ENCODE data around the gene PROSER3.

The PROSER3 gene

DNA sequence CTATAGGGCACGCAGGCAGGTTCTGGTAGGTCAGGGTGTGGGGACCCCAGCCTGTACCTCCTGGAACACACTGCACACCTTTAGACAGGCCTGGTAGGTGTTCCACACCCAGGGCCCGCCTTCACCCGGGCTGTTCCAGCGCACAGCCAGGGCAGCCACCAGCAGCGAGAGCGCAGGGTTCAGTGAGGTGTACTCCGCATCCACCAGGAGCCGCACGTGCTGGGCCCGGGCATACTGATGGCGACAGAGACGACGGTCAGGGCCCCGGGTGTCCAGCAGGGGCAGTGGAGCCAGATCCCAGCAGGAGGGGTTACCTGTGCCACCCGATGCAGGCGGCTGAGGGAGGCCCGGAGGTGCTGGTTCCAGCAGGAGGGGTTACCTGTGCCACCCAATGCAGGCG lies 48.6 kb downstream of the PROSER3 start:
- Histone ChIP-seq H3K9me3 (ENCODE audit: control insufficient read depth, low read length) (no peaks in the 10 kb centered on the region), H3K36me3 (ENCODE audit: control insufficient read depth, insufficient read depth, low read length) (no peaks in the 10 kb centered on the region), H3K27ac (ENCODE audit: low read depth, low read length, severe bottlenecking) (no peak overlapping the region), H3K4me3 (ENCODE audit: extremely low read depth, insufficient read depth, low read length, poor library complexity, severe bottlenecking) (no peak overlapping the region), H3K4me1 (ENCODE audit: control insufficient read depth, insufficient read depth, low read length, poor library complexity, severe bottlenecking) (no peaks in the 10 kb centered on the region)
- 85 to 89% methylated on average over 18 of the region's 18 CpGs for WGBS, 2 experiments (ENCODE audit: insufficient coverage in 2 of 2)

DNA sequence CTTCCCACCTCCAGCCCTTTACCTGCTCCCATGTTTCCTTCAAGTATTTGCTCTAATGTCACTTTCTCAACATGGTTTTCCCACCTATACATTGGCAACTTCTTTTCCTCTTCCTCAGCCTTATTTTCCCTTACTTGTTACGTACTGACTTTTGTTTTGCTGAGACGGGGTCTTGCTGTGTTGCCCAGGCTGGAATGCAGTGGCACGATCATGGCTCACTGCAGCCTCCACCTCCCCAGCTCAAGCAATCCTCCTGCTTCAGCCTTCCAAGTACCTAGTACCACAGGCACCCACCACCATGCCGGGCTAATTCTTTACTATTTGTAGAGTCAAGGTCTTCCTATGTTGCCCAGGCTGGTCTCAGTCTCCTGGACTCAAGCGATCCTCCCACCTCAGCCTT lies 49.7 kb downstream of the PROSER3 start:
- Histone ChIP-seq H3K4me1 (ENCODE audit: control insufficient read depth, insufficient read depth, low read length, poor library complexity, severe bottlenecking) (no peaks in the 10 kb centered on the region), H3K9me3 (ENCODE audit: control insufficient read depth, low read length) (no peaks in the 10 kb centered on the region), H3K36me3 (ENCODE audit: control insufficient read depth, insufficient read depth, low read length) (no peaks in the 10 kb centered on the region), H3K4me3 (ENCODE audit: extremely low read depth, insufficient read depth, low read length, poor library complexity, severe bottlenecking) (no peak overlapping the region), H3K27ac (ENCODE audit: low read depth, low read length, severe bottlenecking) (no peak overlapping the region)
- 76 to 85% methylated on average over 5 of the region's 5 CpGs for WGBS, 2 experiments (ENCODE audit: insufficient coverage in 2 of 2)

DNA sequence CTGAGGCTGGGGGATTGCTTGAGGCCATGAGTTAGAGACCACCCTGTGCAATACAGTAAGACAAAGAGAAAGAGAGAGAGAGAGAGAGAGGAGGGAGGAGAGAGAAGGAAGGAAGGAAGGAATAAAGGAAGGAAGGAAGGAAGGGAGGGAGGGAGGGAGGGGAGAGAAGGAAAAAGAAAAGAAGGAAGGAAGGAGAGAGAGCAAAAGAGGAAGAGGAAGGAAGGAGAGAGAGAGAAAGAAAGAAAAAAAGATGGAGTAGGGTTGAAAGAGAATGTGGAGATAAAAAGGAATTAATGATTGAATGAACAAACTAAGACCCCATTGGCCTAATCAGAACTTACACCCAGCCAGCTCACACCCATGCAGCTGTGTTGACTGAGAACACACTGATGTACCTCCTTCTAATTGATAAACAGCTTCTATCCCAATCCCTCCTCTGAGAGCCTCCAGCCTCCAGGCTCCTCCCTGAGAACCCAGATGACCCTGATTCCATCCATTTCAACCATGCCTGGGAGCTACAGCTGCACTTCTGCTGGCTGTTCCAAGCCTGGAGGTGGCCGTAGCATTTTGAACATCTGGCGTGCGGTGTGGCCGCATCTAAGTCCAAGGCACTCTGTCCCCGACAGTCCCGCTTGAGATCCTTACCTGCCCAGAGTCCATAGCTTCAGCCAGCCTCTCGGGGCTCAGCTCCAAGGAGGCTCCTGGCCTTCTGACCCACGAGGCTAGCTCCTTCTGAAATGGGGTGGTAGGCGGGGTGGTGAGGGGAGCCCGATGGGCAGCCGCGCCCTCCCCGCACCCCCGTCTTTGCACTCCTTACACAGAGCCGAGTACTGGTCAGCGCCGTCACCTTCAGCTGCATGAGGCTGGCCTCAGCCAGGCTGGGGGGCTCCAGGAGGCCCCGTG lies 53.6 kb downstream of the PROSER3 start:
- H3K27ac ChIP-seq (ENCODE audit: low read depth, low read length, severe bottlenecking): no peak overlapping the region
- 81 to 84% methylated on average over 12 to 18 of the region's 18 CpGs for WGBS, 2 experiments (ENCODE audit: insufficient coverage in 2 of 2)
- H3K4me1 ChIP-seq (ENCODE audit: control insufficient read depth, insufficient read depth, low read length, poor library complexity, severe bottlenecking): no peaks in the 10 kb centered on the region
- no peaks in the 10 kb centered on the region for H3K36me3 ChIP-seq (ENCODE audit: control insufficient read depth, insufficient read depth, low read length)
- no peaks in the 10 kb centered on the region for H3K9me3 ChIP-seq (ENCODE audit: control insufficient read depth, low read length)
- H3K4me3 ChIP-seq (ENCODE audit: extremely low read depth, insufficient read depth, low read length, poor library complexity, severe bottlenecking): no peak overlapping the region

DNA sequence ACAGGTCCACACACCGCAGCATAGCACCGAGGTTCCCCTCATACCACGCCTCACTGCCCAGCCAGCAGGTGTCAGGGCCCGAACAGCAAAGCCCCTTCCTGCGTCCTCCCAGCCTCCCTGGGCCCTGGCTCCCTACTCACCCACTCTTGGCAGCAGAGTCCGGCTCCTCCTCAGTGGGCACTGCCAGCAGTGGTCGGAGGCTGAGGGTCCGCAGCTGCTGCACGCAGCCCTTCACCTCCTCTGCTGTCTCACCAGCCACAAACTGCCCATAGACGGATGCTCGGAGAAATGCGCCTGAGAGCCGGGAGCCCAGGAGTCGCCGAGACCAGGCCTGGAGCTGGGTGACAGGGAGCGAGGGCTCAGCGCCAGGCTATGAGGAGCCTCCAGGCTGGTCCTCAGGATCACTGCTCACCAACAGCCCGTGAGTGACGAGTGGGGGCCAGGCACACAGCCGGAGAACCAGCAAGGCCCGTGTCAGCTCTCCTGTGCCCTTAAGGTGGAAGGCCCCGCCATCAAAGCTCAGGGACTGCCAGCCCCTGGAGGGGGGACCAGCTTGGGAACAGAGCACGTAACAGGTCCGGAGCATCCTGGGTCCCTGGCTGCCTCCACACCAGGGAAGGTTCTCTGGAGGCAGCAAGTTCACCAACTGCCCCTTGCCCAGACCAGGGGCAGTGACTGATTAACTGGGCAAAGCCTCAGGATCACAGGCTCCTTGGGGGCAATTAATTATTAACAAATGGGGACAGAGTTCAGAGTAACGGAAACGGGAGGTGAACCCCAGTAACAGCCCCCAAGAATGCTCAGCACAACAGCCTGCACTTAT lies 54.5 kb downstream of the PROSER3 start, which contains the start of gene PRODH2:
Gene PRODH2, minus strand, starts transcription at position 626 of the 823 bp plus-strand sequence. Its CDS starts 40 bp downstream, at position 586.
- H3K36me3 ChIP-seq (ENCODE audit: control insufficient read depth, insufficient read depth, low read length): no peaks in the 10 kb centered on the region
- H3K4me3 ChIP-seq (ENCODE audit: extremely low read depth, insufficient read depth, low read length, poor library complexity, severe bottlenecking): no peak within 1 kb of the TSS
- H3K9me3 ChIP-seq (ENCODE audit: control insufficient read depth, low read length): no peaks in the 10 kb centered on the region
- H3K4me1 ChIP-seq (ENCODE audit: control insufficient read depth, insufficient read depth, low read length, poor library complexity, severe bottlenecking): no peaks in the 10 kb centered on the region
- no peak within 1 kb of the TSS for H3K27ac ChIP-seq (ENCODE audit: low read depth, low read length, severe bottlenecking)
- WGBS, 2 experiments (ENCODE audit: insufficient coverage in 2 of 2): 87 to 88% methylated on average over 26 of the region's 26 CpGs

DNA sequence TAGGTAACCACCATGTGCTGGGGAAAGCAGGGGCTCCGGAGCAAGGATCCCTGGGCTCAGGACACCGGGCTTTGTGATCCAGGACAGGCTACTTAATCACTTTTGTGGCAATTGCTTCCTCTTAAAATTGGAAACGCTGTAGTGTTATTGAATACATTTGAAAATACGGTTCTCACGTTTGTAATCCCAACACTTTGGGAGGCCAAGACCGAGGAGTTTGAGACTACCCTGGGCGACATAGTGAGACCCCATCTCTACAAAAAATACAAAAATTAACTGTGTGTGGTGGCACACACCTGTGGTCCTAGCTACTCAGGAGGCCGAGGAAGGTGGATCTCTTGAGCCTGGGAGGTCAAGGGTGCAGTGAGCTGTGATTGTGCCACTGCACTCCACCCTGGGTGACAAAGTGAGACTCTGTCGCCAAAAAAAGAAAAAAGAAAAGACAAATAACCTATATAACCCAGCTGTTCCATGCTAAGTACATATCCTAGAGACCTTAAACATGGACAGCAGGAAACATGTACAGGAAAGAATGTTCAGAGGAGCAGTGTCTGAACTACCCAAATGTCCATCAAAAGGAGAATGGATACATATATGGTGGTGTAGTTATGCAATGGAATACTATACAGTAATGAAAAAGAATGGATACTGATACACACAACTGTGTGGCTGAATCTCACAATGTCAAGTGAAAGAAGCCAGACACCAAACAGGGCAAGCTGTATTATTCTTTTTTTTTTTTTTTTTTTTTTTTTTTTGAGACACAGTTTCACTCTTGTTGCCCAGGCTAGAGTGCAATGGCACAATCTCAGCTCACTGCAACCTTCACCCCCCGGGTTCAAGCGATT lies 55.3 kb downstream of the PROSER3 start:
- WGBS, 2 experiments (ENCODE audit: insufficient coverage in 2 of 2): 91 to 96% methylated on average over 6 to 7 of the region's 11 CpGs
- Histone ChIP-seq H3K4me3 (ENCODE audit: extremely low read depth, insufficient read depth, low read length, poor library complexity, severe bottlenecking) (no peak overlapping the region), H3K4me1 (ENCODE audit: control insufficient read depth, insufficient read depth, low read length, poor library complexity, severe bottlenecking) (no peaks in the 10 kb centered on the region), H3K9me3 (ENCODE audit: control insufficient read depth, low read length) (no peaks in the 10 kb centered on the region), H3K27ac (ENCODE audit: low read depth, low read length, severe bottlenecking) (no peak overlapping the region), H3K36me3 (ENCODE audit: control insufficient read depth, insufficient read depth, low read length) (no peaks in the 10 kb centered on the region)

DNA sequence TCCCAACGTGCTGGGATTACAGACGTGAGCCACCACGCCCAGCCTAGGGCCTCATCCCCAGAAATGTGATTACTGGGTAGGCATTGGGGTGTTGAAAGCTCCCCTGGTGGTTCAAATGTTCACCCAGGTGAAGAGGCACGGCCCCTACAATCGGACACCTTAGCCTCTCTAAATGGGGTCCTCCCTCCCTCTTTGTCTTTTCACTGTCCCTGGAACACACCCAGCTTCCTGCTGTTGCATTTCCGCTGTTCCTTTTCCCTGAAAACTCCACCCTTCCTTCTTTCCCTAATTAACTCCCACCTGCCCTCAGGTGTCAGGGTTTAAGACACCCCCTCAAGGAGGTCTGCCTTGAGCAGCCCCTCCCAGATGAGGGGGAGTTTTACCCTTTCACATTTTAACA lies 58.3 kb downstream of the PROSER3 start:
- Histone ChIP-seq H3K4me1 (ENCODE audit: control insufficient read depth, insufficient read depth, low read length, poor library complexity, severe bottlenecking) (no peaks in the 10 kb centered on the region), H3K4me3 (ENCODE audit: extremely low read depth, insufficient read depth, low read length, poor library complexity, severe bottlenecking) (no peak overlapping the region), H3K9me3 (ENCODE audit: control insufficient read depth, low read length) (no peaks in the 10 kb centered on the region), H3K36me3 (ENCODE audit: control insufficient read depth, insufficient read depth, low read length) (no peaks in the 10 kb centered on the region), H3K27ac (ENCODE audit: low read depth, low read length, severe bottlenecking) (no peak overlapping the region)
- 43 to 64% methylated on average over 3 of the region's 6 CpGs for WGBS, 2 experiments (ENCODE audit: insufficient coverage in 2 of 2)

DNA sequence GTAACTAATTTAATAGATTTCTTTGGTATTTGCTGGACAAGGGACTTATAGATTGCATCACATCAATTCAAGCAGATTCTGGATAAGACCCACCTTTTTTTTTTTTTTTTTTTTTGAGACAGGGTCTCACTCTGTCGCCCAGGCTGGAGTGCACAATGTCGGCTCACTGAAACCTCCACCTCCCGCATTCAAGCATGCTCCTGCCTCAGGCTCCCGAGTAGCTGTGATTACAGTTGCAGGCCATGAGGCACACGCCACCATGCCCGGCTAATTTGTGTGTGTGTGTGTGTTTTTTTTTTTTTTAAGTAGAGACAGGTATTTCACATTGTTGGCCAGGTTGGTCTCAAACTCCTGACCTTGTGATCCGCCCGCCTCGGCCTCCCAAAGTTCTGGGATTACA lies 58.9 kb downstream of the PROSER3 start:
- 87 to 93% methylated on average over 3 to 6 of the region's 9 CpGs for WGBS, 2 experiments (ENCODE audit: insufficient coverage in 2 of 2)
- Histone ChIP-seq H3K9me3 (ENCODE audit: control insufficient read depth, low read length) (no peaks in the 10 kb centered on the region), H3K4me1 (ENCODE audit: control insufficient read depth, insufficient read depth, low read length, poor library complexity, severe bottlenecking) (no peaks in the 10 kb centered on the region), H3K4me3 (ENCODE audit: extremely low read depth, insufficient read depth, low read length, poor library complexity, severe bottlenecking) (no peak overlapping the region), H3K36me3 (ENCODE audit: control insufficient read depth, insufficient read depth, low read length) (no peaks in the 10 kb centered on the region), H3K27ac (ENCODE audit: low read depth, low read length, severe bottlenecking) (no peak overlapping the region)

DNA sequence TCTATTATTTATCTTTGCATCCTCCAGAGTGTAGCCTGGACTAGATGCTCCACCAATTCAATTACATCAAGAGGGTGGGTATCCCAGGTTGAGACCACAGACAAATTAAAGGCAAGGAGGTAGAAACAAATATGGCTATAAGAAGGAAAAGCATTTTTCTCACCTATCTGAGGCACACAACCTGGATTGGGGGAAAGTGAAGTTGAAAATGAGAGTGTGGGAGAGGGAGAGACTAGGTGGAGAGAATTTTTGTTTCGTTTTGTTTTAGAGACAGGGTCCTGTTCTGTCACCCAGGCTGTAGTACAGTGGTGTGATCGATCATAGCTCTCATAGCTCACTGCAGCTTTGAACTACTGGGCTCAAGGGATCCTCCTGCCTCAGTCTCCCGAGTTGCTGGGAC lies 60.5 kb downstream of the PROSER3 start:
- Histone ChIP-seq H3K4me3 (ENCODE audit: extremely low read depth, insufficient read depth, low read length, poor library complexity, severe bottlenecking) (no peak overlapping the region), H3K4me1 (ENCODE audit: control insufficient read depth, insufficient read depth, low read length, poor library complexity, severe bottlenecking) (no peaks in the 10 kb centered on the region), H3K9me3 (ENCODE audit: control insufficient read depth, low read length) (no peaks in the 10 kb centered on the region), H3K27ac (ENCODE audit: low read depth, low read length, severe bottlenecking) (no peak overlapping the region), H3K36me3 (ENCODE audit: control insufficient read depth, insufficient read depth, low read length) (no peaks in the 10 kb centered on the region)
- WGBS, 2 experiments (ENCODE audit: insufficient coverage in 2 of 2): 79 to 87% methylated on average over 3 of the region's 3 CpGs
